Gastroesophageal sphincter (tissue), 4 donors: ENCODE results near the gene TMEM108. TPM values are rescaled to one million over a fixed set of nuclear protein-coding genes. Genes with fewer than 3 reads are reported as not detected.

Experiments
- ATAC-seq: fragments of 150-250 bp; one replicate; pipeline ENCODE4 v1.9.1; 2016; ENCODE audit warnings: mild to moderate bottlenecking, moderate library complexity
- H3K27ac ChIP-seq, 4 donors: fragments of 200-600 bp; sonication (generic) in 3 of 4; 1 replicate in 3 of 4; 2 replicates in 1 of 4; pipeline ENCODE4 v1.5.1; 2016 to 2019
- H3K27me3 ChIP-seq: fragments of 200-600 bp; sonication (generic); one replicate; pipeline ENCODE4 v1.5.1; 2019
- H3K36me3 ChIP-seq, 2 donors: fragments of 200-600 bp; sonication (generic); one replicate each; pipeline ENCODE4 v1.5.1; 2019; ENCODE audit warnings: control low read depth in 1 of 2
- H3K4me1 ChIP-seq, 3 donors: fragments of 200-600 bp; sonication (generic); 1 replicate in 2 of 3; 2 replicates in 1 of 3; pipeline ENCODE4 v1.5.1; 2016 to 2019; ENCODE audit warnings: control low read depth in 2 of 3
- H3K4me3 ChIP-seq, 2 donors: fragments of 200-600 bp; sonication (generic); one replicate each; pipeline ENCODE4 v1.5.1; 2019; ENCODE audit warnings: mild to moderate bottlenecking in 1 of 2, moderate library complexity in 1 of 2
- H3K9me3 ChIP-seq, 3 donors: fragments of 200-600 bp; sonication (generic); one replicate each; pipeline ENCODE4 v1.5.1; 2017 to 2019; ENCODE audit warnings: control low read depth in 2 of 3
- CTCF ChIP-seq, 4 experiments: fragments of 200-600 bp in 2 of 4; fragments of 450-650 bp in 2 of 4; sonication (generic) in 1 of 4; IDR thresholded peaks; one replicate each; pipeline ENCODE4 v1.5.1; 2017 to 2019; ENCODE audit warnings: antibody characterized with exemption in 4 of 4, mild to moderate bottlenecking in 2 of 4, moderate library complexity in 2 of 4
- EP300 ChIP-seq: sonication (generic); formaldehyde crosslinking; IDR thresholded peaks from one replicate; pipeline ENCODE4 v1.6.1; 2017; ENCODE audit warnings: antibody characterized with exemption, mild to moderate bottlenecking
- POLR2A ChIP-seq, 2 donors: fragments of 450-650 bp; IDR thresholded peaks; one replicate each; pipeline ENCODE4 v1.6.1; 2017; ENCODE audit warnings: antibody characterized with exemption in 2 of 2, mild to moderate bottlenecking in 2 of 2, moderate library complexity in 1 of 2
- POLR2AphosphoS5 ChIP-seq: sonication (generic); formaldehyde crosslinking; IDR thresholded peaks from one replicate; pipeline ENCODE4 v1.6.1; 2017; ENCODE audit warnings: antibody characterized with exemption
- WGBS, 2 donors: methylation state at CpG; one replicate each; pipeline ENCODE4 v1.1.5; 2018; ENCODE audit warnings: low coverage in 1 of 2; 5-methylcytosine and 5-hydroxymethylcytosine counted together
- total RNA-seq, 4 donors: library from RNA; depleted of rRNA; stranded (reverse); fragments of >200 nt; gene quantifications; one replicate each; pipeline ENCODE4 v1.1.0, GENCODE V29; 2016

TMEM108 gene
- total RNA-seq, 4 donors from 2014 or later: 2.7 to 7.3 (median 4.1) TPM

- no peak for ATAC-seq
These were observed 322.8 kb downstream of the TMEM108 start for GRCh38 chr3:133361011-133361410.

GRCh38 chr3:133361435-133361834 lies 323.2 kb downstream of the TMEM108 start:
- TF ChIP-seq POLR2A (IDR thresholded peaks at IDR 0.05) (no peak), CTCF (IDR thresholded peaks at IDR 0.05) (no peak), POLR2AphosphoS5 (no peak), EP300 (no peak)
- Histone ChIP-seq H3K27ac (no peak overlapping the region), H3K27me3 (no peaks in the 10 kb centered on the region), H3K4me1 (no peaks in the 10 kb centered on the region), H3K4me3 (no peak overlapping the region), H3K9me3 (no peaks in the 10 kb centered on the region), H3K36me3 (no peaks in the 10 kb centered on the region)
- WGBS, 2 donors: 73 to 100% methylated on average over 1 to 4 of the region's 4 CpGs
- no peak for ATAC-seq

More at GRCh38 chr3:133361011-133361410, 322.8 kb downstream of the TMEM108 start:
- no peaks in the 10 kb centered on the region for H3K36me3 ChIP-seq
- 82 to 95% methylated on average over 2 of the region's 2 CpGs for WGBS, 2 donors
- H3K4me3 ChIP-seq: no peak overlapping the region
- no peaks in the 10 kb centered on the region for H3K4me1 ChIP-seq
- no peak overlapping the region for H3K27ac ChIP-seq
- H3K27me3 ChIP-seq: no peaks in the 10 kb centered on the region
- TF ChIP-seq EP300: no peak
- no peak for TF ChIP-seq POLR2AphosphoS5
- no peak for TF ChIP-seq CTCF (IDR thresholded peaks at IDR 0.05)
- no peak for TF ChIP-seq POLR2A (IDR thresholded peaks at IDR 0.05)
- no peaks in the 10 kb centered on the region for H3K9me3 ChIP-seq

GRCh38 chr3:133362539-133362938 lies 324.3 kb downstream of the TMEM108 start:
- Histone ChIP-seq H3K36me3 (no peaks in the 10 kb centered on the region), H3K27ac (no peak overlapping the region), H3K4me1 (no peaks in the 10 kb centered on the region), H3K27me3 (no peaks in the 10 kb centered on the region), H3K9me3 (no peaks in the 10 kb centered on the region), H3K4me3 (no peak overlapping the region)
- 80 to 82% methylated on average over 3 to 4 of the region's 4 CpGs for WGBS, 2 donors
- ATAC-seq: no peak
- TF ChIP-seq POLR2AphosphoS5 (no peak), CTCF (IDR thresholded peaks at IDR 0.05) (no peak), EP300 (no peak), POLR2A (IDR thresholded peaks at IDR 0.05) (no peak)

GRCh38 chr3:133364704-133365103 lies 326.5 kb downstream of the TMEM108 start:
- no peak overlapping the region for H3K4me3 ChIP-seq

GRCh38 chr3:133366921-133367320 lies 328.7 kb downstream of the TMEM108 start:
- Histone ChIP-seq H3K9me3 (no peaks in the 10 kb centered on the region), H3K4me1 (no peaks in the 10 kb centered on the region), H3K36me3 (no peaks in the 10 kb centered on the region), H3K27me3 (no peaks in the 10 kb centered on the region), H3K27ac (no peak overlapping the region), H3K4me3 (no peak overlapping the region)
- WGBS, 2 donors: 90 to 100% methylated on average over 1 to 2 of the region's 2 CpGs
- no peak for TF ChIP-seq EP300
- no peak for TF ChIP-seq POLR2AphosphoS5
- no peak for TF ChIP-seq CTCF (IDR thresholded peaks at IDR 0.05)
- no peak for TF ChIP-seq POLR2A (IDR thresholded peaks at IDR 0.05)
- ATAC-seq: no peak

More at GRCh38 chr3:133364704-133365103, 326.5 kb downstream of the TMEM108 start:
- 80 to 100% methylated on average over 1 to 3 of the region's 4 CpGs for WGBS, 2 donors
- Histone ChIP-seq H3K36me3 (no peaks in the 10 kb centered on the region), H3K27ac (no peak overlapping the region), H3K27me3 (no peaks in the 10 kb centered on the region), H3K9me3 (no peaks in the 10 kb centered on the region), H3K4me1 (no peaks in the 10 kb centered on the region)
- TF ChIP-seq POLR2AphosphoS5: no peak
- ATAC-seq: no peak
